A549 (cell line): ENCODE measurements around the gene USP44. TPM values are rescaled to one million over a fixed set of nuclear protein-coding genes. Genes with fewer than 3 reads are reported as not detected.

Source experiments
- ATAC-seq, 2 experiments: fragments of 200-7000 bp in 1 of 2; fragments of >200 bp in 1 of 2; cut with Nextera tagmentation in 1 of 2; cut with Tn5 transposase in 1 of 2; 3 replicates each; pipeline versions ENCODE4 v1.8.0 to v1.9.1; 2018 to 2020; ENCODE audit warnings: mild to moderate bottlenecking in 1 of 2, moderate library complexity in 1 of 2
- CTCF ChIA-PET: fragments of 300-600 bp; sonication (Branson Sonifier 250); formaldehyde crosslinking; extraction: SDS; loops from one replicate; lab custom pipeline; 2021; ENCODE audit warnings: antibody characterized with exemption, inconsistent platforms; lab: Yijun Ruan, JAX
- POLR2A ChIA-PET: fragments of 350-600 bp; formaldehyde crosslinking; extraction: SDS; loops from one replicate; lab custom pipeline; 2021; ENCODE audit warnings: antibody characterized with exemption, inconsistent platforms; lab: Yijun Ruan, JAX
- DNase-seq, 2 experiments: peaks; one replicate each; pipeline versions ENCODE4 v3.0.0 to v3.0.0-alpha.2; 2011 to 2016; ENCODE audit warnings: low read depth in 1 of 2, low spot score in 1 of 2
- FAIRE-seq: peaks from 2 replicates; lab custom pipeline; 2011; peaks lifted over from hg19 to GRCh38; lab: Jason Lieb, UNC
- H3K27ac ChIP-seq, 2 experiments: fragments of >200 bp; sonication (Bioruptor Twin); formaldehyde crosslinking; 3 replicates each; pipeline ENCODE4 v1.5.1; 2016 to 2017
- H3K4me1 ChIP-seq: fragments of >200 bp; sonication (Bioruptor Twin); formaldehyde crosslinking; 3 replicates; pipeline ENCODE4 v1.6.1; 2016
- H3K4me2 ChIP-seq: fragments of >200 bp; sonication (Bioruptor Twin); formaldehyde crosslinking; 3 replicates; pipeline ENCODE4 v1.6.1; 2016
- H3K4me3 ChIP-seq: fragments of >200 bp; sonication (Bioruptor Twin); formaldehyde crosslinking; 3 replicates; pipeline ENCODE4 v1.5.1; 2016
- H3K9me3 ChIP-seq: fragments of >200 bp; sonication (Bioruptor Twin); formaldehyde crosslinking; 3 replicates; pipeline ENCODE4 v1.6.1; 2016
- BHLHE40 ChIP-seq: IDR thresholded peaks from 2 replicates; pipeline ENCODE4 v1.6.1; 2012; ENCODE audit warnings: low read depth, low read length, inconsistent platforms
- CBX2 ChIP-seq: fragments of 200-600 bp; sonication (generic); IDR thresholded peaks from 2 replicates; pipeline ENCODE4 v1.6.1; 2016; ENCODE audit warnings: low read depth, mild to moderate bottlenecking, borderline replicate concordance
- CBX8 ChIP-seq: fragments of 200-600 bp; sonication (generic); IDR thresholded peaks from 2 replicates; pipeline ENCODE4 v1.6.1; 2016
- CHD2 ChIP-seq: fragments of 150-350 bp; IDR thresholded peaks from 2 replicates; pipeline ENCODE4 v1.6.1; 2014; ENCODE audit warnings: low read length; ENCODE audit not compliant: partially characterized antibody
- CTCF ChIP-seq: fragments of >200 bp; sonication (Bioruptor Twin); formaldehyde crosslinking; IDR thresholded peaks from 3 replicates; pipeline ENCODE4 v1.5.1; 2016
- EP300 ChIP-seq, 2 experiments: fragments of >200 bp; sonication (Bioruptor Twin); formaldehyde crosslinking; IDR thresholded peaks; 2 replicates in 1 of 2; 3 replicates in 1 of 2; pipeline ENCODE4 v1.6.1; 2016 to 2017
- FOSL2 ChIP-seq, 2 experiments: fragments of 450-650 bp in 1 of 2; fragments of >200 bp in 1 of 2; sonication (Bioruptor Twin) in 1 of 2; formaldehyde crosslinking; IDR thresholded peaks; 2 replicates each; pipeline versions ENCODE4 v1.5.0 to v1.6.1; 2016 to 2020; ENCODE audit warnings: mild to moderate bottlenecking in 1 of 2, moderate library complexity in 1 of 2
- GATA3 ChIP-seq: IDR thresholded peaks from 2 replicates; pipeline ENCODE4 v1.6.1; 2012; ENCODE audit warnings: borderline replicate concordance
- HEYL ChIP-seq: fragments of 250-450 bp; sonication (Bioruptor Pico); IDR thresholded peaks from 2 replicates; pipeline ENCODE4 v1.8.0; 2021; ENCODE audit warnings: mild to moderate bottlenecking, moderate library complexity
- KDM5A ChIP-seq: fragments of 200-600 bp; sonication (generic); IDR thresholded peaks from 2 replicates; pipeline ENCODE4 v1.6.1; 2016; ENCODE audit warnings: antibody characterized with exemption, mild to moderate bottlenecking
- MAFK ChIP-seq: fragments of 450-650 bp; IDR thresholded peaks from 2 replicates; pipeline ENCODE4 v1.6.1; 2014; ENCODE audit not compliant: partially characterized antibody
- NFE2L2 ChIP-seq: fragments of 150-350 bp; conservative IDR thresholded peaks from 2 replicates; pipeline ENCODE4 v1.6.1; 2014; ENCODE audit warnings: low read length
- NPAS2 ChIP-seq: fragments of 250-450 bp; sonication (Bioruptor Pico); IDR thresholded peaks from 2 replicates; pipeline ENCODE4 v1.8.0; 2022; ENCODE audit warnings: mild to moderate bottlenecking, moderate library complexity, borderline replicate concordance
- PHF8 ChIP-seq: fragments of 200-600 bp; sonication (generic); IDR thresholded peaks from 2 replicates; pipeline ENCODE4 v1.6.1; 2016; ENCODE audit warnings: low read depth, mild to moderate bottlenecking, antibody characterized with exemption, moderate library complexity, borderline replicate concordance
- POLR2AphosphoS2 ChIP-seq: conservative IDR thresholded peaks from 2 replicates; pipeline ENCODE4 v1.6.1; 2012; ENCODE audit warnings: low read length, improper control_type of control experiment, inconsistent platforms
- RFX5 ChIP-seq: fragments of 450-650 bp; IDR thresholded peaks from 2 replicates; pipeline ENCODE4 v1.7.1; 2014; ENCODE audit warnings: antibody characterized with exemption, mild to moderate bottlenecking, moderate library complexity
- SMC3 ChIP-seq: fragments of >200 bp; sonication (Bioruptor Twin); formaldehyde crosslinking; IDR thresholded peaks from 3 replicates; pipeline ENCODE4 v1.6.1; 2018; ENCODE audit warnings: inconsistent platforms
- TFCP2L1 ChIP-seq: fragments of 250-450 bp; sonication (Bioruptor Pico); IDR thresholded peaks from 2 replicates; pipeline ENCODE4 v1.5.0; 2021; ENCODE audit warnings: mild to moderate bottlenecking
- TP53 ChIP-seq: fragments of 250-450 bp; sonication (Bioruptor Pico); IDR thresholded peaks from 2 replicates; pipeline ENCODE4 v1.5.0; 2021; ENCODE audit warnings: mild to moderate bottlenecking, moderate library complexity
- ZC3H11A ChIP-seq: fragments of 450-650 bp; IDR thresholded peaks from 2 replicates; pipeline ENCODE4 v1.6.1; 2014; ENCODE audit warnings: antibody characterized with exemption, mild to moderate bottlenecking
- ZNF302 ChIP-seq: fragments of 250-450 bp; sonication (Bioruptor Pico); IDR thresholded peaks from 2 replicates; pipeline ENCODE4 v1.9.0; 2021; ENCODE audit warnings: inconsistent platforms, mild to moderate bottlenecking, moderate library complexity
- ZSCAN20 ChIP-seq: fragments of 250-450 bp; sonication (Bioruptor Pico); IDR thresholded peaks from 2 replicates; pipeline ENCODE4 v1.8.0; 2022; ENCODE audit warnings: mild to moderate bottlenecking, moderate library complexity
- WGBS: methylation state at CpG from one replicate; pipeline ENCODE4 v1.1.6; 2017; ENCODE audit errors: missing lambda C conversion rate; 5-methylcytosine and 5-hydroxymethylcytosine counted together
- polyA plus RNA-seq, 4 experiments: library from polyadenylated mRNA; depleted of rRNA in 3 of 4; stranded (reverse); fragments of >200 nt; fragmentation: RNase III in 1 of 4; extraction: RNeasy Plus Mini Kit Qiagen cat#74134 plus additional on column Dnase treatment in 1 of 4; gene quantifications; 2 replicates in 3 of 4; 3 replicates in 1 of 4; pipeline ENCODE4 v1.2.3, GENCODE V29; 2011 to 2017
- TF ChIP-seq, protein P1 (sequence below): IDR thresholded peaks from 2 replicates; pipeline ENCODE4 v1.6.1; 2012; ENCODE audit warnings: low read depth, borderline replicate concordance
- TF ChIP-seq, protein P2 (sequence below): fragments of 150-350 bp; IDR thresholded peaks from 2 replicates; pipeline ENCODE4 v1.6.1; 2014; ENCODE audit warnings: low read depth, mild to moderate bottlenecking, low read length

Gene USP44
- polyA plus RNA-seq, 2 of the 4 experiments (the other 2 are of a cell fraction): 0.59 to 3.1 TPM

DNA sequence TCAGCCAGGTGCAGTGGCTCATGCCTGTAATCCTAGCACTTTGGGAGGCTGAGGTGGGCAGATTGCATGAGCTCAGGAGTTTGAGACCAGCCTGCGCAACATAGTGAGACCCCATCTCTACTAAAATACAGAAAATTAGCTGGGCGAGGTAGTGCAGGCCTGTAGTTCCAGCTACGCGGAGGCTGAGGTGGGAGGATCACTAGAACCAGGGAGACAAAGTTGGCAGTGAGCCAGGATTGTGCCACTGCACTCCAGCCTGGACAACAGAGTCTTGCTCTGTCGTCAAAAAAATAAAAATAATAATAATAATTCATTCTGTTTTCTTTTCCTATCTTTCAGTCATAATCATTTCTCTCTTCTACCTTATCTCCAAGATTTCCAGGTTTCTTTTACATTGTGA lies 48.6 kb upstream of the USP44 start:
- CTCF ChIA-PET: interaction anchor here (1.2 kb wide), 1 partner anchor 8 kb away, joined by 3 read pairs; no protein-coding TSS in a partner anchor
- FAIRE-seq: no peak
- POLR2A ChIA-PET: no interaction called here

DNA sequence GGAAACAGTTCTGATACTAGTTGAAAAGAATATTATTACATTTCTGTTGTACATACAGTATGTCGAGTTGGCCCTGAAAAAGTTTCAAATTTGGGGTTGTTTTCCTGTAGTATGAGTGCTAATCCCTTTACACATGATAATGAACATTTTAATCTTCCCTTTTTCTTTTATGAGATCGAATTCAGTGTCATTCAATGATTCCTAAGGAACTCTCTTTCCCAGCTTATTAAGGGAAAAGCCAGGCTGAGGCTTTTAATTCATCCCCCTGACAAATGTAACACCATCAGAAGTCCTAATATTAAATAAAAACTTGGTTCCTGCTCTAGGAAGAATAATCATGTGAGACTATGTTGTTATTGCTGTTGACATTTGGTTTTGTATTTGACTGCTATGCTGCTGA lies 42.9 kb upstream of the USP44 start:
- Histone ChIP-seq H3K27ac (no peak overlapping the region), H3K4me3 (no peak overlapping the region), H3K4me1 (peaks cover 17% of the 10 kb centered on the region), H3K4me2 (peak overlapping the region; percentile 9), H3K9me3 (no peaks in the 10 kb centered on the region)
- DNase-seq: no peak
- POLR2A ChIA-PET: no interaction called here
- ATAC-seq: no peak
- 58% methylated on average over 2 of the region's 2 CpGs for WGBS
- no peak for FAIRE-seq
- CTCF ChIA-PET: interaction anchor here (0.6 to 3.8 kb wide), 7 partner anchors 12 to 256 kb away, joined by 3 to 24 read pairs (median 3); no protein-coding TSS in a partner anchor
- TF ChIP-seq GATA3 (no peak), SMC3 (no peak), PHF8 (no peak), ZC3H11A (no peak), TFCP2L1 (CRISPR knock-in tag) (no peak), KDM5A (no peak), FOSL2 (IDR thresholded peaks at IDR 0.05) (no peak), FOSL2 (CRISPR knock-in tag; IDR thresholded peaks at IDR 0.05) (no peak), CBX8 (no peak), CHD2 (no peak), ZNF302 (CRISPR knock-in tag) (no peak), RFX5 (no peak)
- TF ChIP-seq, protein P1, sequence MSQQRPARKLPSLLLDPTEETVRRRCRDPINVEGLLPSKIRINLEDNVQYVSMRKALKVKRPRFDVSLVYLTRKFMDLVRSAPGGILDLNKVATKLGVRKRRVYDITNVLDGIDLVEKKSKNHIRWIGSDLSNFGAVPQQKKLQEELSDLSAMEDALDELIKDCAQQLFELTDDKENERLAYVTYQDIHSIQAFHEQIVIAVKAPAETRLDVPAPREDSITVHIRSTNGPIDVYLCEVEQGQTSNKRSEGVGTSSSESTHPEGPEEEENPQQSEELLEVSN: no peak

More for the DNA sequence above, 48.6 kb upstream of the USP44 start:
- H3K4me2 ChIP-seq: no peak overlapping the region
- no peaks in the 10 kb centered on the region for H3K9me3 ChIP-seq
- no peak for TF ChIP-seq BHLHE40
- no peak for TF ChIP-seq ZSCAN20
- no peak for TF ChIP-seq NPAS2 (CRISPR knock-in tag)
- no peak for TF ChIP-seq CBX2
- TF ChIP-seq POLR2AphosphoS2: no peak
- TF ChIP-seq KDM5A: no peak
- TF ChIP-seq FOSL2 (IDR thresholded peaks at IDR 0.05): no peak
- TF ChIP-seq FOSL2 (CRISPR knock-in tag; IDR thresholded peaks at IDR 0.05): no peak
- no peak for TF ChIP-seq CHD2
- TF ChIP-seq, protein P2, sequence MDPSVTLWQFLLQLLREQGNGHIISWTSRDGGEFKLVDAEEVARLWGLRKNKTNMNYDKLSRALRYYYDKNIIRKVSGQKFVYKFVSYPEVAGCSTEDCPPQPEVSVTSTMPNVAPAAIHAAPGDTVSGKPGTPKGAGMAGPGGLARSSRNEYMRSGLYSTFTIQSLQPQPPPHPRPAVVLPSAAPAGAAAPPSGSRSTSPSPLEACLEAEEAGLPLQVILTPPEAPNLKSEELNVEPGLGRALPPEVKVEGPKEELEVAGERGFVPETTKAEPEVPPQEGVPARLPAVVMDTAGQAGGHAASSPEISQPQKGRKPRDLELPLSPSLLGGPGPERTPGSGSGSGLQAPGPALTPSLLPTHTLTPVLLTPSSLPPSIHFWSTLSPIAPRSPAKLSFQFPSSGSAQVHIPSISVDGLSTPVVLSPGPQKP: no peak
- no peak for TF ChIP-seq CTCF
- no peak for TF ChIP-seq RFX5
- TF ChIP-seq MAFK: no peak
- no peak for TF ChIP-seq NFE2L2
- no peak for TF ChIP-seq PHF8
- TF ChIP-seq EP300 (IDR thresholded peaks at IDR 0.05): no peak
- TF ChIP-seq TP53 (CRISPR knock-in tag): no peak
- no peak for TF ChIP-seq HEYL (CRISPR knock-in tag)
- H3K4me3 ChIP-seq: no peak overlapping the region
- H3K27ac ChIP-seq: no peak overlapping the region
- peaks cover 19% of the 10 kb centered on the region for H3K4me1 ChIP-seq
- no peak for DNase-seq
- ATAC-seq: no peak
- 91% methylated on average over 5 of the region's 5 CpGs for WGBS
